H9 (cell line): Measurements from ENCODE around the gene RFNG. TPM values are rescaled to one million over a fixed set of nuclear protein-coding genes. Genes with fewer than 3 reads are reported as not detected.

Experiments
- DNase-seq: peaks from one replicate; pipeline ENCODE4 v3.0.0-alpha.2; 2017
- H2AFZ ChIP-seq: one replicate; pipeline ENCODE4 v1.6.1; 2013; ENCODE audit warnings: mild to moderate bottlenecking, low read length, control low read depth, moderate library complexity
- H2AK5ac ChIP-seq: 2 replicates; pipeline ENCODE4 v1.6.1; 2013; ENCODE audit warnings: low read length, control low read depth, mixed read lengths; ENCODE audit not compliant: insufficient read length
- H2BK120ac ChIP-seq: one replicate; pipeline ENCODE4 v1.6.1; 2013; ENCODE audit warnings: low read depth, mild to moderate bottlenecking, low read length, control low read depth, inconsistent platforms; ENCODE audit not compliant: poor library complexity, severe bottlenecking
- H2BK12ac ChIP-seq: 2 replicates; pipeline ENCODE4 v1.6.1; 2013; ENCODE audit warnings: low read length, control low read depth, mixed read lengths, low read depth; ENCODE audit not compliant: insufficient read length
- H2BK15ac ChIP-seq: 2 replicates; pipeline ENCODE4 v1.6.1; 2013; ENCODE audit warnings: low read depth, low read length, control low read depth
- H2BK20ac ChIP-seq: one replicate; pipeline ENCODE4 v1.6.1; 2013; ENCODE audit warnings: low read depth, mild to moderate bottlenecking, low read length, control low read depth, inconsistent platforms; ENCODE audit not compliant: poor library complexity, severe bottlenecking
- H2BK5ac ChIP-seq: 2 replicates; pipeline ENCODE4 v1.6.1; 2013; ENCODE audit warnings: low read length, control low read depth, mixed read lengths; ENCODE audit not compliant: insufficient read length
- H3K14ac ChIP-seq: 2 replicates; pipeline ENCODE4 v1.6.1; 2013; ENCODE audit warnings: low read length, control low read depth; ENCODE audit not compliant: insufficient read depth
- H3K18ac ChIP-seq: 2 replicates; pipeline ENCODE4 v1.6.1; 2013; ENCODE audit warnings: low read depth, mild to moderate bottlenecking, mixed read lengths, low read length, control low read depth; ENCODE audit not compliant: insufficient read length
- H3K23ac ChIP-seq: 2 replicates; pipeline ENCODE4 v1.6.1; 2013; ENCODE audit warnings: low read length, control low read depth, mixed read lengths, low read depth; ENCODE audit not compliant: insufficient read length
- H3K23me2 ChIP-seq: 2 replicates; pipeline ENCODE4 v1.6.1; 2013; ENCODE audit warnings: low read depth, mild to moderate bottlenecking, mixed read lengths, low read length, control low read depth; ENCODE audit not compliant: insufficient read length, poor library complexity, severe bottlenecking
- H3K27ac ChIP-seq: 2 replicates; pipeline ENCODE4 v1.5.1; 2013; ENCODE audit warnings: low read length, control low read depth, mixed read lengths, low read depth; ENCODE audit not compliant: insufficient read length
- H3K27me3 ChIP-seq: 2 replicates; pipeline ENCODE4 v1.6.1; 2013; ENCODE audit warnings: low read length, control low read depth, inconsistent platforms; ENCODE audit not compliant: insufficient read depth
- H3K4ac ChIP-seq: 2 replicates; pipeline ENCODE4 v1.6.1; 2013; ENCODE audit warnings: low read depth, mild to moderate bottlenecking, control low read depth, inconsistent platforms, low read length, moderate library complexity
- H3K4me1 ChIP-seq: 2 replicates; pipeline ENCODE4 v1.6.1; 2013; ENCODE audit warnings: low read length, control low read depth, inconsistent platforms; ENCODE audit not compliant: insufficient read depth
- H3K4me2 ChIP-seq: 2 replicates; pipeline ENCODE4 v1.6.1; 2013; ENCODE audit warnings: low read length, control low read depth, mixed read lengths; ENCODE audit not compliant: insufficient read length, insufficient read depth
- H3K56ac ChIP-seq: 2 replicates; pipeline ENCODE4 v1.6.1; 2013; ENCODE audit warnings: low read depth, mild to moderate bottlenecking, mixed read lengths, low read length, control low read depth; ENCODE audit not compliant: insufficient read length
- H3K79me1 ChIP-seq: 2 replicates; pipeline ENCODE4 v1.6.1; 2013; ENCODE audit warnings: low read depth, mild to moderate bottlenecking, moderate library complexity, low read length, control low read depth, inconsistent platforms; ENCODE audit not compliant: insufficient read depth, poor library complexity, severe bottlenecking
- H3K79me2 ChIP-seq: 2 replicates; pipeline ENCODE4 v1.6.1; 2013; ENCODE audit warnings: low read length, control low read depth, inconsistent platforms; ENCODE audit not compliant: insufficient read depth
- H3K9ac ChIP-seq: 2 replicates; pipeline ENCODE4 v1.6.1; 2013; ENCODE audit warnings: low read length, control low read depth, mixed read lengths; ENCODE audit not compliant: insufficient read length; ENCODE audit errors: extremely low read depth
- H3K9me3 ChIP-seq: one replicate; pipeline ENCODE4 v1.6.1; 2013; ENCODE audit warnings: low read depth, low read length, inconsistent platforms; ENCODE audit not compliant: control insufficient read depth
- H3T11ph ChIP-seq: one replicate; pipeline ENCODE4 v1.6.1; 2013; ENCODE audit warnings: mild to moderate bottlenecking, low read length, control low read depth, inconsistent platforms
- H4K20me1 ChIP-seq: one replicate; pipeline ENCODE4 v1.6.1; 2013; ENCODE audit not compliant: control insufficient read depth, insufficient read length, insufficient read depth
- H4K5ac ChIP-seq: 2 replicates; pipeline ENCODE4 v1.6.1; 2013; ENCODE audit warnings: low read depth, mild to moderate bottlenecking, mixed read lengths, low read length, control low read depth; ENCODE audit not compliant: insufficient read length
- H4K8ac ChIP-seq: replicated peaks from 2 replicates; pipeline ENCODE4 v1.6.1; 2013; ENCODE audit warnings: low read length, control low read depth, mixed read lengths, low read depth; ENCODE audit not compliant: insufficient read length
- H4K91ac ChIP-seq: 2 replicates; pipeline ENCODE4 v1.6.1; 2013; ENCODE audit warnings: low read depth, mild to moderate bottlenecking, moderate library complexity, mixed read lengths, low read length, control low read depth; ENCODE audit not compliant: insufficient read length
- H3K27ac Mint-ChIP-seq, 3 experiments: 2 replicates in 2 of 3; 3 replicates in 1 of 3; pipeline ENCODE4 v1.8.0; 2020 to 2021; ENCODE audit warnings: mixed read lengths in 3 of 3, mild to moderate bottlenecking in 1 of 3, moderate library complexity in 1 of 3
- H3K27me3 Mint-ChIP-seq: 2 replicates; pipeline ENCODE4 v1.8.0; 2021; ENCODE audit warnings: low read depth, mild to moderate bottlenecking, moderate library complexity, mixed read lengths
- H3K36me3 Mint-ChIP-seq, 3 experiments: 2 replicates in 2 of 3; 3 replicates in 1 of 3; pipeline ENCODE4 v1.8.0; 2020 to 2021; ENCODE audit warnings: low read depth in 3 of 3, mixed read lengths in 3 of 3; ENCODE audit not compliant: insufficient read depth in 1 of 3
- H3K4me1 Mint-ChIP-seq, 2 experiments: 2 replicates each; pipeline ENCODE4 v1.8.0; 2020; ENCODE audit warnings: mixed read lengths in 2 of 2
- H3K4me3 Mint-ChIP-seq, 2 experiments: 2 replicates in 1 of 2; 3 replicates in 1 of 2; pipeline ENCODE4 v1.8.0; 2020 to 2021; ENCODE audit warnings: mild to moderate bottlenecking in 2 of 2, mixed read lengths in 2 of 2, moderate library complexity in 1 of 2
- H3K9me3 Mint-ChIP-seq, 2 experiments: 2 replicates in 1 of 2; 3 replicates in 1 of 2; pipeline ENCODE4 v1.8.0; 2020; ENCODE audit warnings: mild to moderate bottlenecking in 2 of 2, mixed read lengths in 2 of 2, moderate library complexity in 1 of 2
- WGBS: extraction: QIAGEN DNeasy Blood & Tissue Kit; methylation state at CpG from one replicate; pipeline ENCODE4 v1.1.7; 2013; ENCODE audit warnings: missing lambda C conversion rate, low lambda C conversion rate, mixed read lengths; ENCODE audit not compliant: insufficient read length; ENCODE audit errors: extremely low coverage; 5-methylcytosine and 5-hydroxymethylcytosine counted together
- total RNA-seq: library from RNA; stranded (reverse); gene quantifications from 2 replicates; pipeline ENCODE4 v1.2.1, GENCODE V29; 2021
- TF ChIP-seq, protein P1 (sequence below): fragments of 200-600 bp; sonication (generic); conservative IDR thresholded peaks from 3 replicates; pipeline ENCODE4 v1.8.0; 2021; ENCODE audit warnings: antibody characterized with exemption, mild to moderate bottlenecking

The RFNG gene
- total RNA-seq, 1 experiment from 2014 or later: 34.0 TPM

DNA sequence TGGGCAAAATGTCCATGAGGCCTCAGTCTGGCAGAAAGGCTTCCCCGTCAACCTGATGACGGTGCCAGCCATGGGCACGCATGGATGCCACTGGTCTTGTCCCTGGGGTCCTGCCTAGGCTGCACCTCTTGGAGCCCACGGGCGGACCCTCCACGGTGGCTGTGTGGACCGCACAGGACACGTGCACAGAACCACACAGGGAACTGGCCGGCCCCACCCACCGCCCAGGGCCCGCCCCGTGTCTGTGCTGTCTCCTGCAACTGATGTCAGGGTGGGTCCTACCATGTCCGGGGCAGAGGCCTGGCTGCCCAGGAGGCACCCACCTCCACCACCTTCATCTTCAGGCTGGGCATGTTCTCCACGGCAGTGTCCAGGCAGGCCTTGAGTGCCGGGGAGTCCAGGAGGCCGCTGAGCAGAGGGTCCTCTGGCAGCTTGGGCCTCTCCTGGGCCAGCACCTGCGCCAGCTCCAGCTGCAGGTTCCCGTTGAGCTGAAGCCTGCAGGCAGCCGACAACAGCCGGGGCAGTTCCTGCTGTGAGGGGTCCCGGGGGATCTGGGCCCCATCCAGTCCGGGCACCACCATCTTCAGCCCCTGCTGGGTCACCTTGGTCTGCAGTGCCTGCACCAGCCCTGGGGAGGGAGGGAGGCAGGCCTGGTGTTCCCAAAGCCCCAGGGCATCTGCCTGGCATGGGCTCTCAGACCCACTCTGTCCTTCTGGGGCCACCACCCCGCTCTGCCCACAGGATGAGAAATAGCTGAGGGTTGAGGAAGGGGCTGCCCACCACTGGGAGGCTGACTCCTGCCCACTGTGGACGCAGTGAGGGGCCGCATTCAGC lies 34.5 kb upstream of the RFNG start:
- no peak overlapping the region for H2BK5ac ChIP-seq
- no peak overlapping the region for H4K8ac ChIP-seq
- no peak overlapping the region for H3K4ac ChIP-seq
- no peaks in the 10 kb centered on the region for H3K23me2 ChIP-seq
- H2BK12ac ChIP-seq: no peak overlapping the region
- no peaks in the 10 kb centered on the region for H4K20me1 ChIP-seq
- H3T11ph ChIP-seq: no peak overlapping the region
- H3K56ac ChIP-seq: no peak overlapping the region
- H3K27ac ChIP-seq: no peak overlapping the region
- no peak overlapping the region for H2BK120ac ChIP-seq
- no peak overlapping the region for H3K23ac ChIP-seq
- H3K4me1 ChIP-seq: no peaks in the 10 kb centered on the region
- no peaks in the 10 kb centered on the region for H3K4me1 Mint-ChIP-seq
- no peaks in the 10 kb centered on the region for H3K9me3 ChIP-seq
- H2BK20ac ChIP-seq: no peak overlapping the region
- no peak overlapping the region for H2AFZ ChIP-seq
- no peak overlapping the region for H3K18ac ChIP-seq
- no peak overlapping the region for H4K5ac ChIP-seq
- H3K27me3 Mint-ChIP-seq: no peaks in the 10 kb centered on the region
- no peak overlapping the region for H2BK15ac ChIP-seq
- no peak overlapping the region for H3K14ac ChIP-seq
- no peak for DNase-seq
- TF ChIP-seq, protein P1, sequence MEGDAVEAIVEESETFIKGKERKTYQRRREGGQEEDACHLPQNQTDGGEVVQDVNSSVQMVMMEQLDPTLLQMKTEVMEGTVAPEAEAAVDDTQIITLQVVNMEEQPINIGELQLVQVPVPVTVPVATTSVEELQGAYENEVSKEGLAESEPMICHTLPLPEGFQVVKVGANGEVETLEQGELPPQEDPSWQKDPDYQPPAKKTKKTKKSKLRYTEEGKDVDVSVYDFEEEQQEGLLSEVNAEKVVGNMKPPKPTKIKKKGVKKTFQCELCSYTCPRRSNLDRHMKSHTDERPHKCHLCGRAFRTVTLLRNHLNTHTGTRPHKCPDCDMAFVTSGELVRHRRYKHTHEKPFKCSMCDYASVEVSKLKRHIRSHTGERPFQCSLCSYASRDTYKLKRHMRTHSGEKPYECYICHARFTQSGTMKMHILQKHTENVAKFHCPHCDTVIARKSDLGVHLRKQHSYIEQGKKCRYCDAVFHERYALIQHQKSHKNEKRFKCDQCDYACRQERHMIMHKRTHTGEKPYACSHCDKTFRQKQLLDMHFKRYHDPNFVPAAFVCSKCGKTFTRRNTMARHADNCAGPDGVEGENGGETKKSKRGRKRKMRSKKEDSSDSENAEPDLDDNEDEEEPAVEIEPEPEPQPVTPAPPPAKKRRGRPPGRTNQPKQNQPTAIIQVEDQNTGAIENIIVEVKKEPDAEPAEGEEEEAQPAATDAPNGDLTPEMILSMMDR: no peak
- no peaks in the 10 kb centered on the region for H3K79me2 ChIP-seq
- H3K27me3 ChIP-seq: no peaks in the 10 kb centered on the region
- H3K4me2 ChIP-seq: no peak overlapping the region
- no peak overlapping the region for H3K27ac Mint-ChIP-seq
- H3K4me3 Mint-ChIP-seq: no peak overlapping the region
- no peak overlapping the region for H4K91ac ChIP-seq
- no peak overlapping the region for H3K9ac ChIP-seq
- no peak overlapping the region for H2AK5ac ChIP-seq
- peaks cover 21 to 82% (median 59%) of the 10 kb centered on the region in 3 experiments; a peak in 6 of 7 replicates for H3K36me3 Mint-ChIP-seq
- H3K79me1 ChIP-seq: no peaks in the 10 kb centered on the region
- no CpG with 5 or more reads among the region's 25 CpGs for WGBS
- no peaks in the 10 kb centered on the region for H3K9me3 Mint-ChIP-seq
